PC-9 (cell line): ENCODE results near the gene ZSWIM1. TPM values are rescaled to one million over a fixed set of nuclear protein-coding genes. Genes with fewer than 3 reads are reported as not detected.

ENCODE experiments used
- BruUV-seq: library from RNA; stranded (reverse); fragments of 400-500 nt; replicated peaks from 2 replicates; lab custom pipeline; 2021; lab: Mats Ljungman, UMichigan
- CTCF ChIA-PET: fragments of 300-600 bp; sonication (Branson Sonifier 250); formaldehyde crosslinking; loops from one replicate; lab custom pipeline; 2022; ENCODE audit warnings: antibody characterized with exemption; lab: Charles Lee
- POLR2A ChIA-PET: fragments of 300-600 bp; sonication (Branson Sonifier 250); formaldehyde crosslinking; loops from one replicate; lab custom pipeline; 2022; ENCODE audit warnings: antibody characterized with exemption; ENCODE audit not compliant: unreplicated experiment; lab: Charles Lee
- DNase-seq, 2 experiments: peaks; one replicate each; pipeline versions ENCODE4 v3.0.0 to v3.0.0-alpha.2; 2015 to 2022; ENCODE audit warnings: mixed read lengths in 1 of 2
- H2AFZ ChIP-seq: fragments of 200-600 bp; sonication (generic); 2 replicates; pipeline ENCODE4 v1.8.1; 2017; ENCODE audit warnings: antibody characterized with exemption
- H3F3A ChIP-seq: fragments of 200-600 bp; sonication (generic); 2 replicates; pipeline ENCODE4 v1.8.1; 2017; ENCODE audit warnings: antibody characterized with exemption, mild to moderate bottlenecking, low read depth; ENCODE audit not compliant: insufficient read depth
- H3K27ac ChIP-seq: fragments of 200-600 bp; sonication (generic); 2 replicates; pipeline ENCODE4 v1.6.1; 2016; ENCODE audit warnings: mixed run types
- H3K27me3 ChIP-seq: fragments of 200-600 bp; sonication (generic); 2 replicates; pipeline ENCODE4 v1.6.1; 2016; ENCODE audit warnings: low read depth, mixed run types; ENCODE audit not compliant: insufficient read depth
- H3K36me3 ChIP-seq: fragments of 200-600 bp; sonication (generic); 2 replicates; pipeline ENCODE4 v1.6.1; 2016; ENCODE audit warnings: low read depth, mixed run types
- H3K4me1 ChIP-seq: fragments of 200-600 bp; sonication (generic); replicated peaks from 2 replicates; pipeline ENCODE4 v1.6.1; 2016; ENCODE audit warnings: mixed run types; ENCODE audit not compliant: insufficient read depth
- H3K4me2 ChIP-seq: fragments of 200-600 bp; sonication (generic); 2 replicates; pipeline ENCODE4 v1.6.1; 2017; ENCODE audit warnings: mixed run types
- H3K4me3 ChIP-seq: fragments of 200-600 bp; sonication (generic); 2 replicates; pipeline ENCODE4 v1.6.1; 2016; ENCODE audit warnings: mixed run types
- H3K79me2 ChIP-seq: fragments of 200-600 bp; sonication (generic); 2 replicates; pipeline ENCODE4 v1.6.1; 2017; ENCODE audit warnings: low read depth, mixed run types
- H3K9me2 ChIP-seq: fragments of 200-600 bp; sonication (generic); 2 replicates; pipeline ENCODE4 v1.8.1; 2017; ENCODE audit warnings: mild to moderate bottlenecking; ENCODE audit not compliant: insufficient read depth
- H3K9me3 ChIP-seq: fragments of 200-600 bp; sonication (generic); 2 replicates; pipeline ENCODE4 v1.8.1; 2016; ENCODE audit warnings: low read depth; ENCODE audit not compliant: insufficient read depth
- H4K20me1 ChIP-seq: fragments of 200-600 bp; sonication (generic); 2 replicates; pipeline ENCODE4 v1.8.1; 2017; ENCODE audit not compliant: insufficient read depth
- CTCF ChIP-seq: fragments of 200-600 bp; sonication (generic); conservative IDR thresholded peaks from 2 replicates; pipeline ENCODE4 v1.6.1; 2017; ENCODE audit warnings: mixed run types, antibody characterized with exemption, mild to moderate bottlenecking, moderate library complexity
- EZH2 ChIP-seq: fragments of 200-600 bp; sonication (generic); IDR thresholded peaks from 2 replicates; pipeline ENCODE4 v1.8.0; 2017; ENCODE audit warnings: antibody characterized with exemption, low read depth
- intact Hi-C: fragments of 100-400 bp; cut with micrococcal nuclease; formaldehyde crosslinking; loops from one replicate; pipeline ENCODE4 v1.10.0; 2022; ENCODE audit not compliant: unreplicated experiment
- total RNA-seq: library from RNA; stranded (reverse); gene quantifications from 2 replicates; pipeline ENCODE4 v1.2.3, GENCODE V29; 2021

The ZSWIM1 gene
- total RNA-seq, 1 experiment from 2014 or later = 13.2 TPM

- no peak for TF ChIP-seq CTCF
- TF ChIP-seq EZH2 = no peak
- no peak for DNase-seq
- Histone ChIP-seq H3K9me3 (no peaks in the 10 kb centered on the region), H3K4me2 (no peak overlapping the region), H3K27me3 (no peaks in the 10 kb centered on the region), H3K4me1 (peaks cover 23% of the 10 kb centered on the region), H3K27ac (no peak overlapping the region), H3K9me2 (no peaks in the 10 kb centered on the region), H3K79me2 (peaks cover 14% of the 10 kb centered on the region), H3K36me3 (no peaks in the 10 kb centered on the region), H3K4me3 (no peak overlapping the region), H4K20me1 (no peaks in the 10 kb centered on the region), H3F3A (peaks cover 3% of the 10 kb centered on the region; the same call in 1 of the 2 replicates), H2AFZ (no peak overlapping the region)
- ChIA-PET CTCF (no interaction called here), POLR2A (no interaction called here)
- intact Hi-C loops = no loop called here
- BruUV-seq = no TSS peak
Observed at GRCh38 chr20:45860560-45861220, 20.3 kb upstream of the ZSWIM1 start.

GRCh38 chr20:45861221-45862075 is 19.6 kb upstream of the ZSWIM1 start:
- TF ChIP-seq CTCF (no peak), EZH2 (no peak)
- no peaks in the 10 kb centered on the region for H3K36me3 ChIP-seq
- ChIA-PET CTCF (no interaction called here), POLR2A (interaction anchor here (0.6 kb wide), 1 partner anchor 559 kb away, joined by 4 read pairs; no protein-coding TSS in a partner anchor)
- no peaks in the 10 kb centered on the region for H3K9me3 ChIP-seq
- peaks cover 7% of the 10 kb centered on the region for H3K79me2 ChIP-seq
- no peak overlapping the region for H3K4me3 ChIP-seq
- no peaks in the 10 kb centered on the region for H3K27me3 ChIP-seq
- no peaks in the 10 kb centered on the region for H3K9me2 ChIP-seq
- no peak for DNase-seq
- H3K4me2 ChIP-seq = no peak overlapping the region
- BruUV-seq = no TSS peak
- peaks cover 3% of the 10 kb centered on the region; the same call in 1 of the 2 replicates for H3F3A ChIP-seq
- intact Hi-C loops = no loop called here
- H3K4me1 ChIP-seq = peaks cover 15% of the 10 kb centered on the region
- H2AFZ ChIP-seq = no peak overlapping the region
- H4K20me1 ChIP-seq = no peaks in the 10 kb centered on the region
- H3K27ac ChIP-seq = no peak overlapping the region

- Histone ChIP-seq H3F3A (peaks cover 19% of the 10 kb centered on the region; the same call in 1 of the 2 replicates), H3K4me3 (no peak overlapping the region), H3K9me2 (no peaks in the 10 kb centered on the region), H3K4me2 (no peak overlapping the region), H3K9me3 (no peaks in the 10 kb centered on the region), H2AFZ (no peak overlapping the region), H3K27me3 (no peaks in the 10 kb centered on the region), H3K27ac (no peak overlapping the region), H4K20me1 (no peaks in the 10 kb centered on the region), H3K79me2 (no peaks in the 10 kb centered on the region), H3K4me1 (peaks cover 18% of the 10 kb centered on the region), H3K36me3 (no peaks in the 10 kb centered on the region)
- DNase-seq = no peak
- TF ChIP-seq CTCF (no peak), EZH2 (no peak)
- BruUV-seq = no TSS peak
- intact Hi-C loops = no loop called here
- ChIA-PET POLR2A (interaction anchor here (0.6 kb wide), 1 partner anchor 91 kb away, joined by 3 read pairs; no protein-coding TSS in a partner anchor), CTCF (interaction anchor here (0.7 to 0.9 kb wide), 2 partner anchors 43 to 65 kb away, joined by 3 to 20 read pairs; no protein-coding TSS in a partner anchor)
Observed at GRCh38 chr20:45863543-45864470, 17.2 kb upstream of the ZSWIM1 start.
